Ascending aorta (tissue), 2 donors: Measurements from ENCODE around the gene PARD3B. TPM values are rescaled to one million over a fixed set of nuclear protein-coding genes. Genes with fewer than 3 reads are reported as not detected.

Source experiments
- DNase-seq, 2 donors: peaks; one replicate each; pipeline ENCODE4 v3.0.0-alpha.2; 2019; ENCODE audit warnings: low spot score in 2 of 2
- H3K27ac ChIP-seq, 2 donors: fragments of 200-600 bp; sonication (generic); one replicate each; pipeline ENCODE4 v1.5.1; 2016 to 2017; ENCODE audit warnings: mild to moderate bottlenecking in 1 of 2
- H3K27me3 ChIP-seq: fragments of 200-600 bp; sonication (generic); one replicate; pipeline ENCODE4 v1.5.1; 2017
- H3K36me3 ChIP-seq, 2 donors: fragments of 200-600 bp; sonication (generic); one replicate each; pipeline ENCODE4 v1.5.1; 2016
- H3K4me1 ChIP-seq, 2 donors: fragments of 200-600 bp; sonication (generic); one replicate each; pipeline ENCODE4 v1.5.1; 2016 to 2017; ENCODE audit warnings: mild to moderate bottlenecking in 1 of 2
- H3K4me3 ChIP-seq, 2 donors: fragments of 200-600 bp; sonication (generic); one replicate each; pipeline ENCODE4 v1.5.1; 2016 to 2017; ENCODE audit warnings: mild to moderate bottlenecking in 1 of 2
- H3K9me3 ChIP-seq, 2 donors: fragments of 200-600 bp; sonication (generic); one replicate each; pipeline ENCODE4 v1.5.1; 2016
- CTCF ChIP-seq, 3 experiments: fragments of 200-600 bp in 2 of 3; fragments of 450-650 bp in 1 of 3; sonication (generic) in 2 of 3; IDR thresholded peaks; one replicate each; pipeline ENCODE4 v1.5.1; 2016 to 2019; ENCODE audit warnings: antibody characterized with exemption in 3 of 3, mild to moderate bottlenecking in 1 of 3, moderate library complexity in 1 of 3
- intact Hi-C: fragments of 100-400 bp; cut with DNase I; formaldehyde crosslinking; loops from one replicate; pipeline ENCODE4 v1.15.1; 2023
- total RNA-seq: library from RNA; depleted of rRNA; stranded (reverse); fragments of >200 nt; gene quantifications from one replicate; pipeline ENCODE4 v1.1.0, GENCODE V29; 2016

PARD3B gene
- total RNA-seq, 1 donor from 2014 or later: 9.5 TPM

GRCh38 chr2:205411558-205411957 is 866.3 kb downstream of the PARD3B start:
- Histone ChIP-seq H3K9me3 (no peaks in the 10 kb centered on the region), H3K27ac (no peak overlapping the region), H3K27me3 (no peaks in the 10 kb centered on the region), H3K36me3 (no peaks in the 10 kb centered on the region), H3K4me3 (no peak overlapping the region), H3K4me1 (peaks cover 0 to 5% of the 10 kb centered on the region in 2 donors)
- TF ChIP-seq CTCF (IDR thresholded peaks at IDR 0.05): no peak
- intact Hi-C loops: no loop called here
- no peak for DNase-seq

- no peaks in the 10 kb centered on the region for H3K9me3 ChIP-seq
- H3K27ac ChIP-seq: no peak overlapping the region
- no peak for TF ChIP-seq CTCF (IDR thresholded peaks at IDR 0.05)
- no peaks in the 10 kb centered on the region for H3K4me1 ChIP-seq
- no peak for DNase-seq
- no peaks in the 10 kb centered on the region for H3K27me3 ChIP-seq
- no peaks in the 10 kb centered on the region for H3K36me3 ChIP-seq
- no peak overlapping the region for H3K4me3 ChIP-seq
- intact Hi-C loops: no loop called here
Measured at GRCh38 chr2:205424326-205424725, 879.1 kb downstream of the PARD3B start.

- Histone ChIP-seq H3K4me1 (no peaks in the 10 kb centered on the region), H3K4me3 (no peak overlapping the region), H3K27ac (no peak overlapping the region), H3K27me3 (no peaks in the 10 kb centered on the region), H3K36me3 (no peaks in the 10 kb centered on the region), H3K9me3 (no peaks in the 10 kb centered on the region)
- DNase-seq: no peak
- no peak for TF ChIP-seq CTCF (IDR thresholded peaks at IDR 0.05)
- intact Hi-C loops: no loop called here
Measured at GRCh38 chr2:205425102-205425501, 879.8 kb downstream of the PARD3B start.

GRCh38 chr2:205427112-205427511 is 881.8 kb downstream of the PARD3B start:
- DNase-seq: no peak
- H3K9me3 ChIP-seq: no peaks in the 10 kb centered on the region
- H3K4me3 ChIP-seq: no peak overlapping the region
- intact Hi-C loops: no loop called here
- no peak overlapping the region for H3K27ac ChIP-seq
- no peaks in the 10 kb centered on the region for H3K36me3 ChIP-seq
- TF ChIP-seq CTCF (IDR thresholded peaks at IDR 0.05): no peak
- H3K4me1 ChIP-seq: no peaks in the 10 kb centered on the region
- H3K27me3 ChIP-seq: no peaks in the 10 kb centered on the region

- Histone ChIP-seq H3K4me3 (no peak overlapping the region), H3K9me3 (no peaks in the 10 kb centered on the region), H3K4me1 (no peaks in the 10 kb centered on the region), H3K36me3 (no peaks in the 10 kb centered on the region), H3K27me3 (no peaks in the 10 kb centered on the region), H3K27ac (no peak overlapping the region)
- no peak for DNase-seq
- intact Hi-C loops: no loop called here
- no peak for TF ChIP-seq CTCF (IDR thresholded peaks at IDR 0.05)
Measured at GRCh38 chr2:205428811-205429210, 883.5 kb downstream of the PARD3B start.

- no peak for DNase-seq
- Histone ChIP-seq H3K27me3 (no peaks in the 10 kb centered on the region), H3K4me3 (no peak overlapping the region), H3K4me1 (no peaks in the 10 kb centered on the region), H3K36me3 (peaks cover 0 to 5% of the 10 kb centered on the region in 2 donors), H3K9me3 (no peaks in the 10 kb centered on the region), H3K27ac (no peak overlapping the region)
- TF ChIP-seq CTCF (IDR thresholded peaks at IDR 0.05): no peak
- intact Hi-C loops: no loop called here
Measured at GRCh38 chr2:205435970-205436369, 890.7 kb downstream of the PARD3B start.
